Gastroesophageal sphincter (tissue), 3 donors: ENCODE results near the gene NUP62.

Experiments
- CTCF ChIP-seq, 4 experiments: fragments of 200-600 bp in 2 of 4; fragments of 450-650 bp in 2 of 4; sonication (generic) in 1 of 4; IDR thresholded peaks; one replicate each; pipeline ENCODE4 v1.5.1; 2017 to 2019; ENCODE audit warnings: antibody characterized with exemption in 4 of 4, mild to moderate bottlenecking in 2 of 4, moderate library complexity in 2 of 4
- EP300 ChIP-seq: sonication (generic); formaldehyde crosslinking; IDR thresholded peaks from one replicate; pipeline ENCODE4 v1.6.1; 2017; ENCODE audit warnings: antibody characterized with exemption, mild to moderate bottlenecking
- POLR2A ChIP-seq, 2 donors: fragments of 450-650 bp; IDR thresholded peaks; one replicate each; pipeline ENCODE4 v1.6.1; 2017; ENCODE audit warnings: antibody characterized with exemption in 2 of 2, mild to moderate bottlenecking in 2 of 2, moderate library complexity in 1 of 2
- POLR2AphosphoS5 ChIP-seq: sonication (generic); formaldehyde crosslinking; IDR thresholded peaks from one replicate; pipeline ENCODE4 v1.6.1; 2017; ENCODE audit warnings: antibody characterized with exemption

- TF ChIP-seq CTCF (IDR thresholded peaks at IDR 0.05) = no peak
- no peak for TF ChIP-seq EP300
- TF ChIP-seq POLR2A (IDR thresholded peaks at IDR 0.05) = no peak
- no peak for TF ChIP-seq POLR2AphosphoS5
These were observed 47.5 kb downstream of the NUP62 start for GRCh38 chr19:49881672-49882394.
